HCT116 (cell line): Measurements from ENCODE around the gene EXOSC5. TPM values are rescaled to one million over a fixed set of nuclear protein-coding genes. Genes with fewer than 3 reads are reported as not detected.
A peak's percentile ranks its signal among the peaks of the same experiment; 100 is the strongest.

ENCODE experiments used
- ATAC-seq: fragments of 200-7000 bp; cut with Tn5 transposase; 2 replicates; pipeline ENCODE4 v1.9.1; 2020; ENCODE audit warnings: mild to moderate bottlenecking, moderate library complexity
- BruUV-seq: library from RNA; stranded (reverse); fragments of 400-500 nt; replicated peaks from 2 replicates; lab custom pipeline; 2021; lab: Mats Ljungman, UMichigan
- CTCF ChIA-PET: fragments of 300-600 bp; sonication (Branson Sonifier 250); formaldehyde crosslinking; loops from one replicate; lab custom pipeline; 2021; ENCODE audit warnings: antibody characterized with exemption; lab: Charles Lee
- POLR2A ChIA-PET: fragments of 300-600, 350-600 bp; sonication (Branson Sonifier 250); formaldehyde crosslinking; loops from one replicate; lab custom pipeline; 2021; ENCODE audit warnings: antibody characterized with exemption; lab: Charles Lee
- RAD21 ChIA-PET, 2 experiments: fragments of 300-600 bp; sonication (Branson Sonifier 250); formaldehyde crosslinking; loops; one replicate each; lab custom pipeline; 2023; ENCODE audit warnings: low total read pairs in 2 of 2; ENCODE audit not compliant: uncharacterized antibody in 2 of 2, unreplicated experiment in 2 of 2, low non-redundant PET in 1 of 2; lab: Charles Lee
- DNase-seq: peaks from one replicate; pipeline ENCODE4 v3.0.0-alpha.2; 2010; ENCODE audit warnings: low read depth, low spot score
- H2AFZ ChIP-seq: fragments of 200-600 bp; shearing (Covaris generic), sonication (generic); 2 replicates; pipeline ENCODE4 v1.6.1; 2017; ENCODE audit warnings: low read depth, mixed run types, mixed read lengths, antibody characterized with exemption, low read length; ENCODE audit not compliant: poor library complexity, severe bottlenecking
- H3K27ac ChIP-seq: 2 replicates; pipeline ENCODE4 v1.5.1; 2012; ENCODE audit warnings: low read depth, low read length
- H3K27me3 ChIP-seq: fragments of 200-600 bp; sonication (generic); 2 replicates; pipeline ENCODE4 v1.6.1; 2016; ENCODE audit warnings: mixed run types, low read length, mixed read lengths; ENCODE audit not compliant: insufficient read depth
- H3K36me3 ChIP-seq, 2 experiments: fragments of 200-500 bp in 1 of 2; fragments of 200-600 bp in 1 of 2; sonication (Bioruptor generic) in 1 of 2; sonication (generic) in 1 of 2; 2 replicates each; pipeline versions ENCODE4 v1.5.1 to v1.6.1; 2014 to 2016; ENCODE audit warnings: low read length in 2 of 2, inconsistent platforms in 1 of 2, mixed read lengths in 1 of 2, mixed run types in 1 of 2; ENCODE audit not compliant: insufficient read depth in 2 of 2, control insufficient read depth in 1 of 2
- H3K4me1 ChIP-seq, 2 experiments: fragments of 200-600 bp in 1 of 2; sonication (generic) in 1 of 2; 2 replicates each; pipeline versions ENCODE4 v1.5.1 to v1.6.1; 2012 to 2017; ENCODE audit warnings: low read length in 2 of 2, inconsistent platforms in 1 of 2, mild to moderate bottlenecking in 1 of 2, mixed read lengths in 1 of 2, mixed run types in 1 of 2, moderate library complexity in 1 of 2; ENCODE audit not compliant: insufficient read depth in 2 of 2, control insufficient read depth in 1 of 2
- H3K4me2 ChIP-seq: fragments of 200-600 bp; sonication (generic); 2 replicates; pipeline ENCODE4 v1.6.1; 2017; ENCODE audit warnings: mixed run types, low read length, mixed read lengths
- H3K4me3 ChIP-seq, 2 experiments: fragments of 200-600 bp in 1 of 2; sonication (generic) in 1 of 2; replicated peaks in 1 of 2; 2 replicates each; pipeline ENCODE4 v1.5.1; 2011 to 2016; ENCODE audit warnings: low read length in 2 of 2, control low read depth in 1 of 2, low read depth in 1 of 2, mild to moderate bottlenecking in 1 of 2, mixed read lengths in 1 of 2, mixed run types in 1 of 2
- H3K79me2 ChIP-seq: fragments of 200-600 bp; sonication (generic); 2 replicates; pipeline ENCODE4 v1.6.1; 2017; ENCODE audit warnings: mild to moderate bottlenecking, mixed run types, low read length, moderate library complexity, mixed read lengths; ENCODE audit not compliant: insufficient read depth
- H3K9ac ChIP-seq: fragments of 200-600 bp; sonication (generic); 2 replicates; pipeline ENCODE4 v1.6.1; 2016; ENCODE audit warnings: low read length, mixed read lengths
- H3K9me2 ChIP-seq: fragments of 200-600 bp; sonication (generic), shearing (Covaris generic); 2 replicates; pipeline ENCODE4 v1.6.1; 2017; ENCODE audit warnings: mixed run types, mild to moderate bottlenecking, moderate library complexity; ENCODE audit not compliant: insufficient read depth
- H3K9me3 ChIP-seq, 2 experiments: fragments of 200-500 bp in 1 of 2; fragments of 200-600 bp in 1 of 2; sonication (Bioruptor generic) in 1 of 2; sonication (generic) in 1 of 2; 2 replicates each; pipeline ENCODE4 v1.6.1; 2014 to 2017; ENCODE audit warnings: low read length in 2 of 2, mixed read lengths in 2 of 2, inconsistent platforms in 1 of 2, low read depth in 1 of 2, mild to moderate bottlenecking in 1 of 2, mixed run types in 1 of 2, moderate library complexity in 1 of 2; ENCODE audit not compliant: control insufficient read depth in 1 of 2, insufficient read depth in 1 of 2
- H4K20me1 ChIP-seq: fragments of 200-600 bp; sonication (generic), shearing (Covaris generic); 2 replicates; pipeline ENCODE4 v1.6.1; 2017; ENCODE audit warnings: mixed run types, mild to moderate bottlenecking, moderate library complexity; ENCODE audit not compliant: insufficient read depth
- CBX3 ChIP-seq: IDR thresholded peaks from 2 replicates; pipeline ENCODE4 v1.6.1; 2012; ENCODE audit warnings: low read depth
- CEBPB ChIP-seq: IDR thresholded peaks from 2 replicates; pipeline ENCODE4 v1.6.1; 2012; ENCODE audit warnings: low read depth
- EGR1 ChIP-seq: IDR thresholded peaks from 2 replicates; pipeline ENCODE4 v1.6.1; 2012; ENCODE audit warnings: low read depth
- FOSL1 ChIP-seq: IDR thresholded peaks from 2 replicates; pipeline ENCODE4 v1.6.1; 2012; ENCODE audit warnings: low read depth
- JUND ChIP-seq: IDR thresholded peaks from 2 replicates; pipeline ENCODE4 v1.6.1; 2012
- POLR2A ChIP-seq: IDR thresholded peaks from 2 replicates; pipeline ENCODE4 v1.7.0; 2011; ENCODE audit warnings: borderline replicate concordance; ENCODE audit not compliant: insufficient read depth, insufficient read length; ENCODE audit errors: extremely low read depth
- POLR2AphosphoS5 ChIP-seq: IDR thresholded peaks from 2 replicates; pipeline ENCODE4 v1.6.1; 2011; ENCODE audit warnings: mild to moderate bottlenecking, low read depth, low read length, moderate library complexity
- RAD21 ChIP-seq: IDR thresholded peaks from 2 replicates; pipeline ENCODE4 v1.6.1; 2012; ENCODE audit warnings: low read depth, mild to moderate bottlenecking
- SRF ChIP-seq: IDR thresholded peaks from 2 replicates; pipeline ENCODE4 v1.6.1; 2012; ENCODE audit warnings: low read depth
- TCF7L2 ChIP-seq: IDR thresholded peaks from 2 replicates; pipeline ENCODE4 v1.7.0; 2011; ENCODE audit warnings: borderline replicate concordance, inconsistent platforms; ENCODE audit not compliant: insufficient read depth, insufficient read length; ENCODE audit errors: extremely low read depth
- ZBTB33 ChIP-seq: IDR thresholded peaks from 2 replicates; pipeline ENCODE4 v1.6.1; 2011; ENCODE audit warnings: mild to moderate bottlenecking, low read length, moderate library complexity; ENCODE audit not compliant: insufficient replicate concordance; ENCODE audit errors: extremely low read depth
- intact Hi-C: fragments of 100-400 bp; cut with micrococcal nuclease; formaldehyde crosslinking; loops from 2 replicates; pipeline ENCODE4 v1.10.0; 2022
- total RNA-seq: library from RNA; stranded (reverse); gene quantifications from one replicate; pipeline ENCODE4 v1.2.1, GENCODE V29; 2021; ENCODE audit not compliant: unreplicated experiment

EXOSC5 gene
- total RNA-seq, 1 experiment from 2014 or later, result 57.5 TPM

DNA sequence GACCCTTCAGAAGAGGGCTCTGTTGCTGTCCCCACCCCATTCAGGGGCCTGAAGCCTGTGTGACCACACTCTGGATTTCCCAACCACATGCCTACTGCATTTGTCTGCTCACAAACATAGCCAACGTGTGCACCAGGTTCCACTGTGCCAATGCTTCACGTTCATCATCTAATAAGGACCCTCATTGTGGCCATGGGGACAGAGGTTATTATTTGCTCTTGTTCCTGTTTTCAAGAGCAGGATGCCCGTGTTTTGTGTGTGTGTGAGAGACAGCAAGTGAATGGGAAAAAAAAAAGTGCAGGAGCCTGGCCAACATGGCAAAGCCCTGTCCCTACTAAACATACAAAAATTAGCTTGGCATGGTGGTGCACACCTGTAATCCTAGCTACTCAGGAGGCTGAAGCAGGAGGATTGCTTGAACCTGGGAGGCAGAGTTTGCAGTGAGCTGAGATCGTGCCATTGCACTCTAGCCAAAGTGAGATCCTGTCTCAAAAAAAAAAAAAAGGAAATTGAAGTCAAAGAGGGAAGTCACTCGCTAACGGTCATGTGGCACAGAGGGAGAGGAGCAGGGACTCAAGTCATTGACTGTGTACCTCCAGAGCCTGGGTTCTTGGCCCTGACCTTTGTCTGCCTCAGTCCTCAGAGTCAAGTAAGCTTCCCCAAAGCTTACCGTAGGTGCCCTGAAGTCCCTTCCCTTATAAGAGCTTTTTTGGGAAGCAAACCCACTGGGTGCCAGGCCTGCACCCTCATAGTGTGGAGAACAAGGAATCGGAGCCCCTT lies 23.1 kb upstream of the EXOSC5 start:
- ATAC-seq (no peak), DNase-seq (no peak)
- Histone ChIP-seq H3K4me1 (no peaks in the 10 kb centered on the region), H3K9me3 (no peaks in the 10 kb centered on the region), H3K36me3 (peaks cover 3% of the 10 kb centered on the region in 2 experiments; a peak in 2 of 4 replicates), H3K9ac (no peak overlapping the region), H3K27me3 (no peaks in the 10 kb centered on the region), H2AFZ (no peak overlapping the region), H3K9me2 (no peaks in the 10 kb centered on the region), H3K4me3 (no peak overlapping the region), H3K27ac (no peak overlapping the region), H3K4me2 (no peak overlapping the region), H3K79me2 (no peaks in the 10 kb centered on the region), H4K20me1 (no peaks in the 10 kb centered on the region)
- CTCF ChIA-PET, result no interaction called here
- RAD21 ChIA-PET, result no interaction called here
- POLR2A ChIA-PET, result no interaction called here
- intact Hi-C loops, result no loop called here
- TF ChIP-seq CEBPB, result no peak
- TF ChIP-seq CBX3, result no peak
- no peak for TF ChIP-seq FOSL1
- no peak for TF ChIP-seq ZBTB33
- TF ChIP-seq POLR2AphosphoS5, result no peak
- TF ChIP-seq EGR1, result no peak
- TF ChIP-seq RAD21, result no peak
- TF ChIP-seq SRF, result no peak
- no peak for TF ChIP-seq POLR2A
- TF ChIP-seq TCF7L2, result no peak
- no peak for TF ChIP-seq JUND
- TSS peak; percentile 22 for BruUV-seq
